T-helper 1 cell treated with Interleukin-12 subunit alpha and Interleukin-12 subunit beta and Interleukin-4 antibody, amounts not matched to agents 30 ng/mL and 1 ng/mL, for 36 hours (primary cell): ENCODE measurements around the gene PMEPA1. TPM values are rescaled to one million over a fixed set of nuclear protein-coding genes. Genes with fewer than 3 reads are reported as not detected.

Experiments used
- intact Hi-C: fragments of 100-400 bp; cut with micrococcal nuclease; formaldehyde crosslinking; loops from one replicate; pipeline ENCODE4 v1.15.1; 2024
- total RNA-seq: library from RNA; stranded (reverse); gene quantifications from 2 replicates; pipeline ENCODE4 v1.2.3, GENCODE V29; 2022

Gene PMEPA1
- total RNA-seq, 1 donor from 2014 or later, result 0.47 TPM

- intact Hi-C loops, result loop anchor here (5.0 kb wide), 2 partner anchors 772 to 1547 kb away; partner anchors contain the start of genes VAPB and ZNF831
These were observed 94.4 kb downstream of the PMEPA1 start for GRCh38 chr20:57615445-57615811.

GRCh38 chr20:57614490-57615444, 95.0 kb downstream of the PMEPA1 start:
- intact Hi-C loops, result loop anchor here (5.0 kb wide), 2 partner anchors 773 to 1548 kb away; partner anchors contain the start of genes VAPB and ZNF831

GRCh38 chr20:57613481-57613921, 96.3 kb downstream of the PMEPA1 start:
- intact Hi-C loops, result no loop called here

GRCh38 chr20:57612916-57613315, 96.9 kb downstream of the PMEPA1 start:
- intact Hi-C loops, result no loop called here

GRCh38 chr20:57612436-57612835, 97.4 kb downstream of the PMEPA1 start:
- intact Hi-C loops, result no loop called here

GRCh38 chr20:57611586-57612311, 98.1 kb downstream of the PMEPA1 start:
- intact Hi-C loops, result no loop called here

- intact Hi-C loops, result no loop called here
These were observed 99.4 kb downstream of the PMEPA1 start for GRCh38 chr20:57610261-57610952.

GRCh38 chr20:57609842-57610167, 100.0 kb downstream of the PMEPA1 start:
- intact Hi-C loops, result no loop called here

- intact Hi-C loops, result no loop called here
These were observed 100.6 kb downstream of the PMEPA1 start for GRCh38 chr20:57609086-57609841.

GRCh38 chr20:57608516-57608915, 101.3 kb downstream of the PMEPA1 start:
- intact Hi-C loops, result no loop called here

GRCh38 chr20:57605878-57606277, 103.9 kb downstream of the PMEPA1 start:
- intact Hi-C loops, result no loop called here

- intact Hi-C loops, result no loop called here
These were observed 104.8 kb downstream of the PMEPA1 start for GRCh38 chr20:57605045-57605444.

- intact Hi-C loops, result no loop called here
These were observed 106.7 kb downstream of the PMEPA1 start for GRCh38 chr20:57603120-57603519.

- intact Hi-C loops, result no loop called here
These were observed 108.1 kb downstream of the PMEPA1 start for GRCh38 chr20:57601737-57602136.

GRCh38 chr20:57601211-57601570, 108.6 kb downstream of the PMEPA1 start:
- intact Hi-C loops, result no loop called here

- intact Hi-C loops, result no loop called here
These were observed 109.2 kb downstream of the PMEPA1 start for GRCh38 chr20:57600320-57601210.

- intact Hi-C loops, result loop anchor here (10.0 kb wide), 2 partner anchors 256 to 1044 kb away; no protein-coding TSS in a partner anchor
These were observed 111.3 kb downstream of the PMEPA1 start for GRCh38 chr20:57598491-57598890.
